Trophoblast cell (in vitro differentiated cells and primary cell): ENCODE results near the gene NPAS1.

Experiments used
- DNase-seq, 2 donors: peaks; one replicate each; pipeline ENCODE4 v3.0.0-alpha.2; 2016
- H2AFZ ChIP-seq: 2 replicates; pipeline ENCODE4 v1.6.1; 2013; ENCODE audit warnings: low read length, moderate library complexity, mild to moderate bottlenecking; ENCODE audit not compliant: insufficient read depth, poor library complexity
- H2AK5ac ChIP-seq: 2 replicates; pipeline ENCODE4 v1.6.1; 2013; ENCODE audit warnings: mild to moderate bottlenecking, low read length
- H2BK120ac ChIP-seq: 2 replicates; pipeline ENCODE4 v1.6.1; 2013; ENCODE audit warnings: low read length, mild to moderate bottlenecking, moderate library complexity; ENCODE audit not compliant: insufficient read depth, poor library complexity
- H2BK12ac ChIP-seq: 2 replicates; pipeline ENCODE4 v1.6.1; 2013; ENCODE audit warnings: mild to moderate bottlenecking, low read length, moderate library complexity
- H2BK5ac ChIP-seq: 2 replicates; pipeline ENCODE4 v1.6.1; 2013; ENCODE audit warnings: low read length, low read depth, moderate library complexity, mild to moderate bottlenecking; ENCODE audit not compliant: poor library complexity
- H3K14ac ChIP-seq: 2 replicates; pipeline ENCODE4 v1.6.1; 2013; ENCODE audit warnings: mild to moderate bottlenecking, low read length
- H3K18ac ChIP-seq: 2 replicates; pipeline ENCODE4 v1.6.1; 2013; ENCODE audit warnings: mild to moderate bottlenecking, low read length
- H3K23ac ChIP-seq: 2 replicates; pipeline ENCODE4 v1.6.1; 2013; ENCODE audit warnings: low read length
- H3K27ac ChIP-seq: 2 replicates; pipeline ENCODE4 v1.5.1; 2013; ENCODE audit warnings: low read depth, mild to moderate bottlenecking, inconsistent platforms, low read length, moderate library complexity
- H3K27me3 ChIP-seq: 2 replicates; pipeline ENCODE4 v1.6.1; 2013; ENCODE audit warnings: inconsistent platforms, mild to moderate bottlenecking, low read length, moderate library complexity; ENCODE audit not compliant: insufficient read depth
- H3K36me3 ChIP-seq, 2 experiments: 1 replicate in 1 of 2; 2 replicates in 1 of 2; pipeline ENCODE4 v1.6.1; 2013; ENCODE audit warnings: low read length in 2 of 2, mild to moderate bottlenecking in 2 of 2, moderate library complexity in 1 of 2; ENCODE audit not compliant: insufficient read depth in 2 of 2, control insufficient read depth in 1 of 2
- H3K4ac ChIP-seq: 2 replicates; pipeline ENCODE4 v1.6.1; 2013; ENCODE audit warnings: low read depth, mild to moderate bottlenecking, low read length, moderate library complexity
- H3K4me1 ChIP-seq, 2 experiments: 1 replicate in 1 of 2; 2 replicates in 1 of 2; pipeline ENCODE4 v1.6.1; 2013; ENCODE audit warnings: low read length in 2 of 2, mild to moderate bottlenecking in 2 of 2, moderate library complexity in 1 of 2; ENCODE audit not compliant: insufficient read depth in 2 of 2, control insufficient read depth in 1 of 2
- H3K4me2 ChIP-seq: 2 replicates; pipeline ENCODE4 v1.6.1; 2013; ENCODE audit warnings: inconsistent platforms, mild to moderate bottlenecking, low read length, moderate library complexity
- H3K4me3 ChIP-seq: 2 replicates; pipeline ENCODE4 v1.5.1; 2013; ENCODE audit warnings: mild to moderate bottlenecking, low read depth, low read length, inconsistent platforms
- H3K79me1 ChIP-seq: one replicate; pipeline ENCODE4 v1.6.1; 2013; ENCODE audit warnings: low read length
- H3K79me2 ChIP-seq: 2 replicates; pipeline ENCODE4 v1.6.1; 2013; ENCODE audit warnings: low read length, mild to moderate bottlenecking; ENCODE audit not compliant: control insufficient read depth, insufficient read depth, poor library complexity
- H3K9ac ChIP-seq: 2 replicates; pipeline ENCODE4 v1.6.1; 2013; ENCODE audit warnings: mild to moderate bottlenecking, low read length
- H3K9me3 ChIP-seq: 2 replicates; pipeline ENCODE4 v1.6.1; 2013; ENCODE audit warnings: low read depth, mild to moderate bottlenecking, control low read depth, inconsistent platforms, low read length; ENCODE audit not compliant: insufficient read depth
- H4K12ac ChIP-seq: 2 replicates; pipeline ENCODE4 v1.6.1; 2013; ENCODE audit warnings: low read depth, mild to moderate bottlenecking, low read length, moderate library complexity
- H4K8ac ChIP-seq: 2 replicates; pipeline ENCODE4 v1.6.1; 2013; ENCODE audit warnings: low read depth, mild to moderate bottlenecking, low read length, moderate library complexity
- H4K91ac ChIP-seq: one replicate; pipeline ENCODE4 v1.6.1; 2013; ENCODE audit warnings: low read depth, mild to moderate bottlenecking, low read length, moderate library complexity
- WGBS: extraction: QIAGEN DNeasy Blood & Tissue Kit; methylation state at CpG from one replicate; pipeline ENCODE4 v1.1.7; 2013; ENCODE audit warnings: missing lambda C conversion rate; ENCODE audit not compliant: insufficient read length, insufficient coverage; ENCODE audit errors: extremely low coverage; 5-methylcytosine and 5-hydroxymethylcytosine counted together

The NPAS1 gene

GRCh38 chr19:47000373-47000772 lies 19.3 kb upstream of the NPAS1 start:
- Histone ChIP-seq H2AFZ (no peak overlapping the region), H3K4me3 (no peak overlapping the region), H3K4me2 (no peak overlapping the region), H4K8ac (no peak overlapping the region), H3K9ac (no peak overlapping the region), H3K9me3 (no peaks in the 10 kb centered on the region), H3K79me1 (no peaks in the 10 kb centered on the region), H3K4me1 (no peaks in the 10 kb centered on the region), H3K14ac (no peak overlapping the region), H4K91ac (no peak overlapping the region), H3K23ac (no peak overlapping the region), H2BK12ac (no peak overlapping the region), H2BK5ac (no peak overlapping the region), H3K4ac (no peak overlapping the region), H2BK120ac (no peak overlapping the region), H3K18ac (no peak overlapping the region), H3K27ac (no peak overlapping the region), H3K36me3 (peaks cover 41 to 56% of the 10 kb centered on the region in 2 experiments), H3K27me3 (no peaks in the 10 kb centered on the region), H4K12ac (no peak overlapping the region), H2AK5ac (no peak overlapping the region), H3K79me2 (no peaks in the 10 kb centered on the region)
- DNase-seq: no peak
- no CpG with 5 or more reads among the region's 18 CpGs for WGBS

GRCh38 chr19:47001584-47001983 lies 18.1 kb upstream of the NPAS1 start:
- H3K4me1 ChIP-seq: no peaks in the 10 kb centered on the region
- no peak overlapping the region for H2BK5ac ChIP-seq
- H3K9ac ChIP-seq: no peak overlapping the region
- no peak overlapping the region for H3K27ac ChIP-seq
- no peaks in the 10 kb centered on the region for H3K9me3 ChIP-seq
- no peak overlapping the region for H3K14ac ChIP-seq
- no peaks in the 10 kb centered on the region for H3K79me1 ChIP-seq
- H2AFZ ChIP-seq: no peak overlapping the region
- no peaks in the 10 kb centered on the region for H3K27me3 ChIP-seq
- peak overlapping the region; percentile 23 for H3K4me3 ChIP-seq
- no peak overlapping the region for H2BK120ac ChIP-seq
- no peak overlapping the region for H4K8ac ChIP-seq
- H4K91ac ChIP-seq: no peak overlapping the region
- no peak overlapping the region for H3K4ac ChIP-seq
- no peak overlapping the region for H3K4me2 ChIP-seq
- no CpG with 5 or more reads among the region's 11 CpGs for WGBS
- H3K36me3 ChIP-seq: peaks cover 41 to 51% of the 10 kb centered on the region in 2 experiments
- no peaks in the 10 kb centered on the region for H3K79me2 ChIP-seq
- H2BK12ac ChIP-seq: no peak overlapping the region
- no peak overlapping the region for H4K12ac ChIP-seq
- H3K23ac ChIP-seq: no peak overlapping the region
- DNase-seq: no peak
- no peak overlapping the region for H3K18ac ChIP-seq
- H2AK5ac ChIP-seq: no peak overlapping the region

DNA sequence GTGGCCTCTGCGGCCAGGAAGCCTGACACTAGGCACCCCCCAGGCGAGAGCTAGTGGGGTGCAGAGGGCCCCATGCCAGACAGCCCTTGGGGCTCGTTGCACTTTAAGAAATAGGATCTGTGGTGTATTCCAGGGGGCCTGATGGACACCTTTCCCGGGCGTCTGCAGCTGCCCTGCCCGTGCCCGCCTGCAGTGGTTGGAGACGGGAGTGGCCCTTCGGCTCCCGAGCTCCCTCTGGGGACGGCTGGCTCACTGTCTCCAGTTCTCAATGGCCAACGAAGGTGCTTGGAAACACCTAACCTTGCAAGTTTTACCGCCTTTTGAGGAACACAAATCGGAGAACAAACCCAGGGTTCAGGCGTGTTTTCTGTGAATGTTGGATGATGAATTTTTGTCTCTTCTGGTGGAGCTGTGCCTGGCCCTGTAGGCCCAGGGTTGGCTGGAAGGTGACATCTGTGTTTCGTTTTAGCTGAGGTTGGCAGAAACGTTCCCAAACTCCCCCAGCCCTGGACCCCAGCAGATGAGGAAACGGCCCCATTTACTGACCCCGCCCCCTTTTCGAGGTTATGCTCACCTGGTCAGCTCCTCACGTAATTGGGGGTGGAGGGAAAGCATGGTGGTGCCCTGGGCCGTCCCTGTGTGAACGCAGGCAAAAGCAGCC lies 17.4 kb upstream of the NPAS1 start:
- H3K27me3 ChIP-seq: no peaks in the 10 kb centered on the region
- no peak overlapping the region for H2BK5ac ChIP-seq
- H3K79me1 ChIP-seq: no peaks in the 10 kb centered on the region
- H3K23ac ChIP-seq: no peak overlapping the region
- WGBS: no CpG with 5 or more reads among the region's 23 CpGs
- no peaks in the 10 kb centered on the region for H3K79me2 ChIP-seq
- no peak overlapping the region for H2BK120ac ChIP-seq
- no peak overlapping the region for H3K27ac ChIP-seq
- H4K91ac ChIP-seq: no peak overlapping the region
- no peak overlapping the region for H4K12ac ChIP-seq
- H3K14ac ChIP-seq: no peak overlapping the region
- no peak overlapping the region for H3K18ac ChIP-seq
- H2AK5ac ChIP-seq: no peak overlapping the region
- no peak overlapping the region for H3K9ac ChIP-seq
- H3K4ac ChIP-seq: no peak overlapping the region
- H2BK12ac ChIP-seq: no peak overlapping the region
- H3K36me3 ChIP-seq: peaks cover 40 to 50% of the 10 kb centered on the region in 2 experiments
- H3K4me1 ChIP-seq: no peaks in the 10 kb centered on the region
- no peak overlapping the region for H3K4me3 ChIP-seq
- no peak overlapping the region for H4K8ac ChIP-seq
- peak; percentile 22 to 60 for DNase-seq
- H2AFZ ChIP-seq: no peak overlapping the region
- no peaks in the 10 kb centered on the region for H3K9me3 ChIP-seq
- no peak overlapping the region for H3K4me2 ChIP-seq

GRCh38 chr19:47002853-47003610 lies 16.6 kb upstream of the NPAS1 start:
- Histone ChIP-seq H3K14ac (no peak overlapping the region), H3K18ac (no peak overlapping the region), H3K4ac (no peak overlapping the region), H2AK5ac (no peak overlapping the region), H2BK120ac (no peak overlapping the region), H3K4me2 (no peak overlapping the region), H3K79me1 (no peaks in the 10 kb centered on the region), H3K27ac (no peak overlapping the region), H2BK12ac (no peak overlapping the region), H4K12ac (no peak overlapping the region), H3K9ac (no peak overlapping the region), H3K4me1 (no peaks in the 10 kb centered on the region), H4K91ac (no peak overlapping the region), H3K4me3 (no peak overlapping the region), H3K79me2 (no peaks in the 10 kb centered on the region), H3K27me3 (no peaks in the 10 kb centered on the region), H3K36me3 (peaks cover 34 to 45% of the 10 kb centered on the region in 2 experiments), H2BK5ac (no peak overlapping the region), H2AFZ (no peak overlapping the region), H3K9me3 (no peaks in the 10 kb centered on the region), H3K23ac (no peak overlapping the region), H4K8ac (no peak overlapping the region)
- WGBS: no CpG with 5 or more reads among the region's 26 CpGs
- DNase-seq: no peak
